Stimulated activated CD4-positive, alpha-beta T cell treated with anti-CD3 and anti-CD28 coated beads, Interleukin-2, amount 100 ng/mL, for 48 hours (primary cell): ENCODE measurements around the gene CNIH2.
"Not testable (repeated sequence)": the region's sequence is repeated elsewhere in the genome, so short reads cannot be mapped to it uniquely, and the experiment has no call there.

Experiments used
- DNase-seq, 2 donors: peaks; one replicate each; pipeline ENCODE4 v3.0.0-alpha.2; 2020

Gene CNIH2

GRCh38 chr11:66259956-66260355 lies 18.0 kb upstream of the CNIH2 start:
- no peak for DNase-seq

- DNase-seq = no peak
Observed at GRCh38 chr11:66261578-66261977, 16.4 kb upstream of the CNIH2 start.

DNA sequence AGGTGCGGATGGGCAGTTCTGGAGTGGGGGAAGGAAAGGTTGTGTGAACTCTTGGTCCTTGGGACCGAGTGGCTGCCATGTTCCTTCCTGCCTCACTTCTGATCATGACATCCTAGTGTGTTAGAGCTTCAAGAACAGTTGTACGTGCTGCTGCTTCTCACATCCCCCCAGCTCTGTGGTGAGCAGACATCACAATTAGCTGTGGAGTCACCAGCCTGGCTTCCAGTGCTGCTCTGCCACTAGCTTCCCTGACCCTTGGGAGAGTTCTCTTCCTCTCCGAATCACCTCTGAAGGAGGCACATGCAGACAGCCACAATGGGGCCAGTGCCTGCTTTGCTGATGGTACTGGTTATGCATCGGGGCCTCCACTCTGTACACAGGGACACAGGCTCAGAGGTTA lies 15.8 kb upstream of the CNIH2 start:
- DNase-seq = no peak

DNA sequence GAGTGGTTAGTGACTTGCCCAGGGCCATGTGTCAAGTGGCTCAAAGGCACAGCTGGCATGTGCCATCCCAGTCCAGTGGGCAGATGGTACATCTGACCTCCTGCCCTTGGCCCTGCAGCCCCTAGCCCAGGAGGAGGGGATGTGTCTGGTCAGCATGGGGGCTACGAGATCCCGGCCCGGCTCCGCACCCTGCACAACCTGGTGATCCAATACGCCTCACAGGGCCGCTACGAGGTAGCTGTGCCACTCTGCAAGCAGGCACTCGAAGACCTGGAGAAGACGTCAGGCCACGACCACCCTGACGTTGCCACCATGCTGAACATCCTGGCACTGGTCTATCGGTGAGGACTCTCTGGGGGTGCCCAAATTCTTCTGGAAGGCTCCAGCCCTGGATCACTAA lies 15.3 kb upstream of the CNIH2 start:
- no peak for DNase-seq

GRCh38 chr11:66263231-66263630 lies 14.7 kb upstream of the CNIH2 start:
- DNase-seq = no peak

GRCh38 chr11:66263785-66264184 lies 14.2 kb upstream of the CNIH2 start:
- DNase-seq = no peak

DNA sequence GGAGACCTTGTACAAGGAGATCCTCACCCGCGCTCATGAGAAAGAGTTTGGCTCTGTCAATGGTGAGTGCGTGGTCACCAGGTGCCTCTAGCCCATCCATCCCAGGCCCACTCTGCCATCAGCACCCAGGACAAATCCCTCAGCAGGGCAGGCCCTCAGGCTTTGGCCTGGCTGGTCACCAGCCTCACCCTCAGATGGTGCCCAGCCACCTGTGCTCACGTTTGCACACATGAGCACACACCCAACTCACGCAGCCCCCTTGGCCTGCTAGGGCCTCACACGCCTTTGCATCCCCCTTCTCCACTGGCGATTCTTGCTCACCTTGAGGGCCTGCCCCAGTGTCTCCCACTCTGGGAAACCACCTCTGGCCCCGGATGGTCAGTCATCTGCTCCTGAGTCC lies 13.6 kb upstream of the CNIH2 start:
- no peak for DNase-seq

GRCh38 chr11:66264914-66265313 lies 13.1 kb upstream of the CNIH2 start:
- DNase-seq = peak in 1 of 2 donors; percentile 50

DNA sequence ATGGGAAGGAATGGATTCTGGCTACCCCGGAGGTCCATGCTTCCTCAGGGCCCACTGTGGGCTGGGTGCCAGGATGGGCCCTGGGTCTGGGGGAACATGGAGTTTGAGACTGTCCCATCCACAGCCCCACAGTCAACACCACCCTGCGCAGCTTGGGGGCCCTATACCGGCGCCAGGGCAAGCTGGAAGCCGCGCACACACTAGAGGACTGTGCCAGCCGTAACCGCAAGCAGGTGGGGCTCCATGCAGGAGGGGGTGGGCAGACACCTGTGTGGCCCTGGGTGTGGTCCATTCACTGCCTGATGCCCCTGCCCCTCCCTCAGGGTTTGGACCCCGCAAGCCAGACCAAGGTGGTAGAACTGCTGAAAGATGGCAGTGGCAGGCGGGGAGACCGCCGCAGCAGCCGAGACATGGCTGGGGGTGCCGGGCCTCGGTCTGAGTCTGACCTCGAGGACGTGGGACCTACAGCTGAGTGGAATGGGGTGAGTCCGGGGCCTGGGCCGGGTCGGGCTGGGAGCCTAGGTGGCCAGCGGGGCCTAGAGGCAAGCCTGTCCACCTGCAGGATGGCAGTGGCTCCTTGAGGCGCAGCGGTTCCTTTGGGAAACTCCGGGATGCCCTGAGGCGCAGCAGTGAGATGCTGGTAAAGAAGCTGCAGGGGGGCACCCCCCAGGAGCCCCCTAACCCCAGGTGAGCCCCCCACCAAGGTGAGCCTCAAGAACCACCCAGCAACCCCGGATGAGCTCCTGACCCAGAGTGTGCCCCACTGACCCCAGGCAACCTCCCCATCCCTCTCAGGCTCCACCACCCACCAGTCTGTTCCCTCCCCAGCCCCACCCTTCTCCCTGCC lies 12.2 kb upstream of the CNIH2 start:
- no peak for DNase-seq

DNA sequence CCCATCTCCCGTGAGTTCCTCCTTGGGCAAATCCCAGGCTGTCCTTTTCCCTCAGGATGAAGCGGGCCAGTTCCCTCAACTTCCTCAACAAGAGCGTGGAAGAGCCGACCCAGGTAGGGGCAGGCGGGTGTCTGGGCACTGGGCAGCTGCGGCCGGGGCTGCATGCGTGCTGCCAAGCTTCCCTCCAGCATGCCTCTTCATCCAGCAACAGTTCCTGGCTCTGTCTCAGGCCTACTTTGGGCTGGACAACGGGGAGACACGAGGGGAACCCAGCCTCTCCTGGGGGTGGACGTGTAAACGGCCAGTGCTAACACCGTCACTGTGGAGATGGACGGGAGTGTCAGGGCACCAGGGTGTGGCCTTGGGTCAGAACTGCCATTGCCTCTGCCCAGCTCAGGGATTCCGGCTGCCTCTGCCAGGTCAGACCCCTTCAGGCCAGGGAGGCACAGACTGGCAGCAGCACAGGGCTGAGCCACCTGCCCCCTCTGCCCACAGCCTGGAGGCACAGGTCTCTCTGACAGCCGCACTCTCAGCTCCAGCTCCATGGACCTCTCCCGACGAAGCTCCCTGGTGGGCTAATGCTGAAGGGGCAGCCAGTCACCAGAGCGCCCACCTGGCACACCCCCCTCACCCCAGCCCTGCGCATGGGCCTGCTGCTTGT lies 11.5 kb upstream of the CNIH2 start:
- no peak for DNase-seq

GRCh38 chr11:66267039-66267378 lies 11.0 kb upstream of the CNIH2 start:
- DNase-seq = no peak

DNA sequence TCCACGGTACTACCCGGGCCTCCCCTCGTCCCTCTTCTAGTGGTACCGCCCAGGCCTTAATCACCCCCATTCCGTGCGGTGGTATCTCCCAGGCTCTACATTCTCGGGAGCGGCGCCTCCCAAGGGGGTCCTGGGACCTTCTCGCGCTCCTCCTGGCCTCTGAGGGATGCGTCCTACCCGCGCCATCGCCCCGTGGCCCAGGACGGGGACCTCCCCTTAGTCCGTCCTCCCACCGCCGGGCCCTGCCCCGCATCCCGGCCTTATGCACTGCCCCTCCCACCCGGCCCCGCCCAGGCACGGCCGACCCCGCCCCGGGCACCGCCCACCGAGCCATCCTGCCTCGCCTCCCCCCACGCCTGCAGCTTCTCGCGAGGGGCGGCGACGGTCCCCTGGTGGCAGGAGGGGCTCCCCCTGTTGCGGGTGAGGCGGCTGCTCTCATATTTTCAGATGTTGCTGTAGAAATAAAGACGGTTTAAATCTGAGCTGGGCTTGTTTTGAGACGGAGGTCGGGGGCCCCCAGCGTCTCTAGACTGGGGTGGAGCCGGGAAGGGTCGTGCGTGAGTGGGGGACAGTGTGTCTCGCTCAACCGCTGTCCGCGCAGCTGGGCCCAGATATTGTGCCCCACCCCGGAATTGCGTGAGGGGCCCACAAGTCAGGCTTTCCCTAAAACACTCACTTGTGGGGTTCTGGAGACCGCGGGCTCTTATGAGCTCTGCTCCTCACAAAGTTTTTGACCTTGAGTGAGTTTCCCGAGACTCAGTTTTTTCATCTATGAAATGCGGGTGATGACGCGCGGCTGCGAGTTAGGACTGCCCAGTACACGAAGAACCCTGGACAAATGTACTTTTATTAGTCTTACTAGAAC lies 10.4 kb upstream of the CNIH2 start:
- peak; percentile 83 to 85 for DNase-seq

DNA sequence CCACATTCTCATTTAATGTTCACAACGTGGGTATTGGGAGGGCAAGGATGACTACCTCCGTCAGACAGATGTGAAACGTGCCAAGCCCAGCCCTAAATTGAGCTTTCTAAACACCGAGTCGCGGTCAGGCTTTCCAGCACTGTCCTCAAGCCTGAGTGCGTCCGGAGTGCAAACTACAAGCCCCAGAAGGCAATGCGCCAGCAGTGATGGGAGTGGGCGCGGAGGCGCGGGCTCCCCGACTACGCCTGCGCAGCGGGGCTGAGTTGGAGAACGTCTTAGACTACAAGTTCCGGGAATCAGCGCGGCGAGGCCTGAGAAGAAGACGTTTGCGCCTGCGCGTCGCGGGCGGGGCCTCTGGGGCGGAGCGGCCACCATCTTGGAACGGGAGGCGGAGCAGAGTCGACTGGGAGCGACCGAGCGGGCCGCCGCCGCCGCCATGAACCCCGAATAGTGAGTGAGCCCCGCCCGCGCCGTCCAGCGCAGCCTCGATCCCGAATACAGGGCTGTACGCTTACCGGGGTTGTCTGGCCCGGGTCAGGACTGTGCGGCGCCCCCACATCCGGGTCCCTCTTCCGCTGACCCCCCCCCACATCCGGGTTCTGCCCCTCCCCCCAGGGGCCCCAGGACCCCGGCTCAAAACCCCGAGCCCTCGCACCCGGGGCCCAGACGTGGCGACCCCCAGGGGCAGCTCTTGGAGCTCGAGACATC lies 9.6 kb upstream of the CNIH2 start, which contains the start of gene RAB1B:
Gene RAB1B (plus strand): TSS at position 396 of the 708 bp plus-strand sequence. CDS start 41 bp downstream, at position 437.
- DNase-seq = peak; percentile 99 to 100

- no peak for DNase-seq
Observed at GRCh38 chr11:66268952-66269905, 8.7 kb upstream of the CNIH2 start.

GRCh38 chr11:66271816-66272215 lies 6.2 kb upstream of the CNIH2 start:
- DNase-seq = no peak

DNA sequence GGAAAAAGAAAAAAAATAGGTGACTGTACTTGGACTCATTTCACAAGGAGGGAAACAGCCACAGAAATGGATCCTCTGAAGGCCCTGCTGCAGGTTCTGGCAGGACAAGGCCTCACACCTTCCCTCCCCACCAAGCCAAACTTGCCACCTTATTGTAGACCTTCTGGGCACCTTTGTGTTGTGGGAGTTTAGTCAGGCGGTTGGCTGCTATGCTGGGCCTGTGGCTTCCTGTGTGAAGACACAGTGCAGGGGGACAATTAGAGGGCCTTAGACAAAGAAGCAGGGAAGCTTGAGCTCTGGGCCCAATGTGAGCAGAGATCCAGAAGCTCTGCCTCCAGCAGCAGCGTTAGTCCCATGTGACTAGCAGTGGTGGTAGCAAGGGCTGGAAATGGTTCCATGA lies 5.4 kb upstream of the CNIH2 start:
- no peak for DNase-seq

DNA sequence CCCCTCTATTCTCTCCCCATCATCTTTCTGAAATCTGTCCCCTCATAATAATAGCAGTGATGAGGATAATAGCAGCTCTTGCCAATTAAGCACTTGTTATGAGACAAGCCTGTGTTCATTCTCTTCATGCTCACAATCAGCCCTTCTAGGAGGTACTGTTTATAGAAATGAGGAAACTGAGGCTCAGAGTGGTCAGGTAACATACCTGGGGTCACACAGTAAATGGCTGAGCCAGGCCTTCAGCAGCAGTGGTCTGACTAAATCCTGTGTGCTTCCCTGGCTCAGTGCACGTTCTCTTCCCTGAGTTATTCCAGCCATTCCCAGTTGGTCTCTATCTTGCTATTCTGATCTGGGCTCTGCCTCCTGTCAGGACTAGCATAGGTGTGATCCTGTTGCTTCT lies 3.8 kb upstream of the CNIH2 start:
- no peak for DNase-seq

- DNase-seq = no peak
Observed at GRCh38 chr11:66275396-66275795, 2.6 kb upstream of the CNIH2 start.

DNA sequence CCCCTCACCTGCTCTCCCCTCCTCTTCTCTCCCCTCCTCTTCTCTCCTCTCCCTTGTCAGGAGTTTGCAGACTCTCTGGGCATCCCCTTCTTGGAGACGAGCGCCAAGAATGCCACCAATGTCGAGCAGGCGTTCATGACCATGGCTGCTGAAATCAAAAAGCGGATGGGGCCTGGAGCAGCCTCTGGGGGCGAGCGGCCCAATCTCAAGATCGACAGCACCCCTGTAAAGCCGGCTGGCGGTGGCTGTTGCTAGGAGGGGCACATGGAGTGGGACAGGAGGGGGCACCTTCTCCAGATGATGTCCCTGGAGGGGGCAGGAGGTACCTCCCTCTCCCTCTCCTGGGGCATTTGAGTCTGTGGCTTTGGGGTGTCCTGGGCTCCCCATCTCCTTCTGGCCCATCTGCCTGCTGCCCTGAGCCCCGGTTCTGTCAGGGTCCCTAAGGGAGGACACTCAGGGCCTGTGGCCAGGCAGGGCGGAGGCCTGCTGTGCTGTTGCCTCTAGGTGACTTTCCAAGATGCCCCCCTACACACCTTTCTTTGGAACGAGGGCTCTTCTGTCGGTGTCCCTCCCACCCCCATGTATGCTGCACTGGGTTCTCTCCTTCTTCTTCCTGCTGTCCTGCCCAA lies 1.9 kb upstream of the CNIH2 start:
- no peak for DNase-seq

GRCh38 chr11:66276619-66277018 lies 1.4 kb upstream of the CNIH2 start:
- not testable (repeated sequence) for DNase-seq

- DNase-seq = not testable (repeated sequence)
Observed at GRCh38 chr11:66277064-66277463, 911 bp upstream of the CNIH2 start.
